Nephron (organoid): ENCODE data around the gene HDAC8.
"Not testable (repeated sequence)": the region's sequence is repeated elsewhere in the genome, so short reads cannot be mapped to it uniquely, and the experiment has no call there.

Experiments
- H3K27ac Mint-ChIP-seq, 3 experiments: 2 replicates each; pipeline ENCODE4 v1.8.0; 2020; ENCODE audit warnings: mixed read lengths in 3 of 3, mild to moderate bottlenecking in 2 of 3, moderate library complexity in 1 of 3
- H3K27me3 Mint-ChIP-seq: 2 replicates; pipeline ENCODE4 v1.8.0; 2021; ENCODE audit warnings: low read depth, mild to moderate bottlenecking, moderate library complexity, mixed read lengths
- H3K36me3 Mint-ChIP-seq: 2 replicates; pipeline ENCODE4 v1.8.0; 2020; ENCODE audit warnings: low read depth, mixed read lengths
- H3K4me1 Mint-ChIP-seq: 2 replicates; pipeline ENCODE4 v1.8.0; 2020; ENCODE audit warnings: mixed read lengths
- H3K4me3 Mint-ChIP-seq, 3 experiments: 2 replicates each; pipeline ENCODE4 v1.8.0; 2020; ENCODE audit warnings: mild to moderate bottlenecking in 3 of 3, mixed read lengths in 3 of 3, moderate library complexity in 2 of 3
- H3K9me3 Mint-ChIP-seq: 2 replicates; pipeline ENCODE4 v1.8.0; 2020; ENCODE audit warnings: mixed read lengths
- CTCF ChIP-seq, 3 experiments: fragments of 200-600 bp; sonication (generic); IDR thresholded peaks; one replicate each; pipeline ENCODE4 v1.5.0; 2021; ENCODE audit warnings: antibody characterized with exemption in 3 of 3; ENCODE audit not compliant: unreplicated experiment in 3 of 3

The HDAC8 gene

GRCh38 chrX:72421797-72422196 lies 150.8 kb downstream of the HDAC8 start:
- peaks cover 89% of the 10 kb centered on the region for H3K36me3 Mint-ChIP-seq
- H3K27ac Mint-ChIP-seq: no peak overlapping the region
- no peaks in the 10 kb centered on the region for H3K27me3 Mint-ChIP-seq
- no peak overlapping the region for H3K4me3 Mint-ChIP-seq
- peaks cover 71% of the 10 kb centered on the region for H3K9me3 Mint-ChIP-seq
- no peaks in the 10 kb centered on the region for H3K4me1 Mint-ChIP-seq
- TF ChIP-seq CTCF (IDR thresholded peaks at IDR 0.05; ENCODE audit: unreplicated experiment in 3 of 3): no peak

GRCh38 chrX:72409993-72410392 lies 162.7 kb downstream of the HDAC8 start:
- H3K27me3 Mint-ChIP-seq: peaks cover 3% of the 10 kb centered on the region
- peaks cover 15% of the 10 kb centered on the region for H3K9me3 Mint-ChIP-seq
- H3K27ac Mint-ChIP-seq: no peak overlapping the region
- H3K4me1 Mint-ChIP-seq: no peaks in the 10 kb centered on the region
- no peak overlapping the region for H3K4me3 Mint-ChIP-seq
- peaks cover 44% of the 10 kb centered on the region for H3K36me3 Mint-ChIP-seq
- TF ChIP-seq CTCF (IDR thresholded peaks at IDR 0.05; ENCODE audit: unreplicated experiment in 3 of 3): no peak

DNA sequence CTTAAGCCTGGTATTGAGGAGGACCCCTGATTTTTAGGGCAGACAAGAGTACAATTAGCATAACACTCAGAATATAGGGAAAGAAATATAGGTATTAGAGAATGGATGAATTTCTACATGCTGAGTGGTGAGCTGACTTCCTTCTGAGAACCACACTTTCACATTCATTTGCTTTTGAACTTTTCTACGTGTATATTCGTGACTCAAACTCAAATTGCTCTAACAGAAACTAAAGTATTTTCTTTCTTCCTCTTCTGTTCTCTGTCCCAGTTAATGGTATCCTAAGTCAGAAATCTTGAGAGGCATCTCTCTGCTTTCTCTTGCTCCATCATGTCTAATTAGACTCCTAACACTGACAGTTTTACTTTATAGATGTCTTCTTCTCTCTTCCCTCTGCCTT lies 163.8 kb downstream of the HDAC8 start:
- peaks cover 15% of the 10 kb centered on the region for H3K9me3 Mint-ChIP-seq
- no peak for TF ChIP-seq CTCF (IDR thresholded peaks at IDR 0.05; ENCODE audit: unreplicated experiment in 3 of 3)
- no peak overlapping the region for H3K27ac Mint-ChIP-seq
- H3K27me3 Mint-ChIP-seq: peaks cover 3% of the 10 kb centered on the region
- H3K36me3 Mint-ChIP-seq: peaks cover 42% of the 10 kb centered on the region
- H3K4me3 Mint-ChIP-seq: no peak overlapping the region
- no peaks in the 10 kb centered on the region for H3K4me1 Mint-ChIP-seq

DNA sequence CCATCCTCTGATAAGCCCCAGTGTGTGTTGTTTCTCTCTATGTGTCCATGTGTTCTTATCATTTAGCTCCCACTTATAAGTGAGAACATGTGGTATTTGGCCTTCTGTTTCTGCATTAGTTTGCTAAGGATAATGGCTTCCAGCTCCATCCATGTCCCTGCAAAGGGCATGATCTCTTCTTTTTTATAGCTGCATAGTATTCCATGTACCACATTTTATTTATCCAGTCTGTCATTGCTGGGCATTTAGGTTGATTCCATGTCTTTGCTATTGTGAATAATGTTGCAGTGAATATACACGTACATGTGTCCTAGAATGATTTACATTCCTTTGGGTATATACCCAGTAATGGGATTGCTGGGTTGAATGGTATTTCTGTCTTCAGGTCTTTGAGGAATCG lies 167.5 kb downstream of the HDAC8 start:
- H3K27me3 Mint-ChIP-seq, H3K4me3 Mint-ChIP-seq, H3K4me1 Mint-ChIP-seq, H3K27ac Mint-ChIP-seq: not testable (repeated sequence)
- H3K9me3 Mint-ChIP-seq: peaks cover 21% of the 10 kb centered on the region
- peaks cover 41% of the 10 kb centered on the region for H3K36me3 Mint-ChIP-seq

- Mint-ChIP-seq H3K4me3 (no peak overlapping the region), H3K27ac (no peak overlapping the region), H3K9me3 (peaks cover 15% of the 10 kb centered on the region), H3K4me1 (peaks cover 6% of the 10 kb centered on the region), H3K36me3 (peaks cover 40% of the 10 kb centered on the region), H3K27me3 (peaks cover 3% of the 10 kb centered on the region)
- TF ChIP-seq CTCF (IDR thresholded peaks at IDR 0.05; ENCODE audit: unreplicated experiment in 3 of 3): no peak
Measured at GRCh38 chrX:72402614-72403013, 170.0 kb downstream of the HDAC8 start.

DNA sequence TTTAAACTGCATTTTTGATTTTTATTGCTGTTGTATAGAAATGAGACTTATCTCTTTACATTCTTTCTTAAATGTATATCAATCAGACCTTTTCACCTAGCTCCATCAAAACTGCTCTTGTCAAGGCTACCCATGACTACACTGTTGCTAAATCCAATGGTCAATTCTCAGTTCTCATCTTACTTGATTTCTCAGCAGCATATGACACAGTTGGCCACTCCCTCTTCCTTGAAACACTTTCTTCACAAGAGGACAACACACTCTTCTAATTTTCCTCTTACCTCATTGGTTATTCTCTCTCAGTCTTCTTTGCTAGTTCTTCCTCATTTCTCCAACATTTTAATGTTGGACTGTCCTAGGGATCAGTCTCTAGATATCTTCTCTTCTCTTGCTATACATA lies 172.8 kb downstream of the HDAC8 start:
- TF ChIP-seq CTCF (IDR thresholded peaks at IDR 0.05; ENCODE audit: unreplicated experiment in 3 of 3): no peak
- no peak overlapping the region for H3K4me3 Mint-ChIP-seq
- no peaks in the 10 kb centered on the region for H3K27me3 Mint-ChIP-seq
- H3K36me3 Mint-ChIP-seq: peaks cover 25% of the 10 kb centered on the region
- no peak overlapping the region for H3K27ac Mint-ChIP-seq
- H3K9me3 Mint-ChIP-seq: peaks cover 15% of the 10 kb centered on the region
- H3K4me1 Mint-ChIP-seq: peaks cover 22% of the 10 kb centered on the region
